HuH-7 (cell line): Measurements from ENCODE around the gene CCDC89.

ENCODE experiments used
- DNase-seq: peaks from one replicate; pipeline ENCODE4 v3.0.0; 2011; ENCODE audit warnings: low spot score

Gene CCDC89

DNA sequence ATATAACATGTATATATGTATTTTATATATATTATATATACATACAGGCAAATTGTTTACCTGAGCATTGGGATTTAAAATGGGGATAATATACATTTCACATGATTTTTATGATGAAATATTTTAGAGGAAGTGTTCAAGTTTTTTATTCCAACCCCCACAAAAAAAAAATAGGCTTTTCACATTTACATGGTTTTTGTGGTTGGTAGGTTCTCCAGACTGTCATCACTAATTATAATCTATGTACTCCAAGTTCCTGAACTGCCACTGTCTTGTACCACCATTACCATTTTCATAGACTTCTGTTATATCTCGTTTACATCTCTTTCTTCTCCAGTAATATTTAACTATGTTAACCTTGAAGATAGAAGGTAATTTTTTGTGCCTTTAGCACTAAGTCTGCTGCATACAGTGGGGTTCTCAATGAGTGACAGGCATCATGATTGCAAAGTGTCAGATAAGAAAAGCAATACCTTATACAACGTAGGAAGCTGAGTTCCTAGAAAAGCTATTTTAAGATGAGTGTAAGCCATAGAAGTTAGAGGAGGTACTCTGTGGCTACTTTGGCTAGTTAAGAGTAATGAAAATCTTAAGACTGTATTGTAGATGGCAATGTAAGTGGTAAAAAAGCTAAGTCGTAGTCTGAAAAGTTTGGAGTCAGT lies 33.1 kb downstream of the CCDC89 start:
- no peak for DNase-seq

GRCh38 chr11:85651118-85651517 lies 34.9 kb downstream of the CCDC89 start:
- no peak for DNase-seq

DNA sequence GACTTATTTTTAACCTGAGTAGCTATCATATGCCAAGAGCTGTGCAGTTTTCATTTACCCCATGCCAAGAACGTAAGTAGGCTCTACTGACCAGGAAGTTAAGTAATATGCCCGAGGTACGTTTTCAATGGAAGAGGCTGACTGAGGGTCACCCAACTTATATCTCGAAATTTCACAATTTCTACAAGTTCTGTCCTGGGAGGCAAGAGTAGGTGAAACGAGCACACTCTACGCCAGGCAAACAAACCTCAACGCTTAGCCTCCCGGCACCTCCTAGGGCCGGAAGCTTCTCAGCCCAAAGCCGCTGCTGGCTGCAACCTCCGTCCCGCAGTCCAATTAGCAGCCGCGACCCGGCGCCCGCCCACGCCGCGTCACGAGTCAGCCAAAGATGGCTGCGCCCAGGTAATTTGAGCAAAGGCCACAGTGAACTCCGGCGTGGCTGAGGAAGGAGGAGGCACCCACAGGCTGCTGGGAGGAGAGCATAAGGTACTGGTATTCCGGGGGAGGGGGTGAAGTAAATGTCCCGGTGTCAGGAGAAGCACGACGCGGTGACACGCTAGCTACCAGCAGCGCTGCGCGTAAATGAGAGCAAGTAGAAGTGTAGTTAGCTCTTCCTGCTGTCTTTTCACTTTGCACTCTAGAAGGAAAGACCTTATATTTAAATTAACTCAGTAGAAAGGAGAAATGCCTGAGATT lies 38.2 kb downstream of the CCDC89 start, which contains the start of gene TMEM126A:
TSS of gene TMEM126A (plus strand) at position 364 of the 696 bp plus-strand sequence. CDS start 2,289 bp downstream, outside the sequence.
- DNase-seq, result peak; percentile 76

DNA sequence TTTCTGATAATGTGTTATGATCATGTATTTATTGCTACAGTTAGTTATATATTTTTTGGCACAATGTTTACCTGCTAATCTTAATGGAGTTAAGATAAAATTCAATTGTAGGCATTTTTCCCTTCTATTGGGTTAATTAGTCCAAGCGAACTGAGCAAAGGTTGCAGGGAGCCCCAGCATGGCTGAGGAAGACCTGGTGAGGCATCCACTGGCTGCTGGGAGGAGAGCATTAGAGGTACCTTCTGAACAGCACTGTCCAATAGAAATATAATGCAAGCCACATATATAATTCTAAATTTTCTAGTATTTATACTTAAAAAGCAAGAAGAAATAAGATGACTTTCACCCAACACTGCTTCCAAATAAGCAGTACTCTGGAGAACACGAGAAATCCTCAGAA lies 38.9 kb downstream of the CCDC89 start:
- no peak for DNase-seq

GRCh38 chr11:85643191-85643614 lies 42.8 kb downstream of the CCDC89 start:
- DNase-seq, result no peak

DNA sequence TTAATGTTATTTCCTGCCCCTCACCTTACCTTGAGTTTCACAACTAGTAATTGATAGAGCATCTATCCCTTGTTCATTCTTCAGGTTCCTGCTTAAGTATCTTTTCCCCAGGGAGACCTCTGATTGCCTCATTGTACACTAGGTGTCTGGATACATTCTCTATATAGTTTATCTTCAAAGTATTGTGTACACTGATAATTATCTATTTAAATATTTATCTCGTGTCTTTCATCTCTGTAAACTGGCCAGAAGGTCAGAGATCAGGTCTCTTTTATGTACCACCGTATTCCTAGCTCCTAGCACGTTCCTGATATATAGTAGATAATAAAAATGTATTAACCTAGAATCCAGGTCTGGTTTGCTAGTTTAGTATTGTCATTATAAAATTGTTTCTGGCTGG lies 51.2 kb downstream of the CCDC89 start:
- no peak for DNase-seq
